NOMO-1 treated with dmso at 0.1 percent for 144 hours (cell line): Measurements from ENCODE around the gene PDGFA.
A peak's percentile ranks its signal among the peaks of the same experiment; 100 is the strongest.

Source experiments
- DNase-seq: peaks from one replicate; lab custom pipeline; 2025; ENCODE audit not compliant: unreplicated experiment; lab: John Stamatoyannopoulos, UW

PDGFA gene

GRCh38 chr7:475425-475728 is 44.3 kb downstream of the PDGFA start:
- no peak for DNase-seq

GRCh38 chr7:474605-475424 is 44.8 kb downstream of the PDGFA start:
- DNase-seq, result no peak

GRCh38 chr7:473870-474604 is 45.6 kb downstream of the PDGFA start:
- DNase-seq, result no peak

GRCh38 chr7:473211-473734 is 46.4 kb downstream of the PDGFA start:
- DNase-seq, result no peak

GRCh38 chr7:472640-472957 is 47.0 kb downstream of the PDGFA start:
- DNase-seq, result no peak

- no peak for DNase-seq
Measured at GRCh38 chr7:471866-472639, 47.6 kb downstream of the PDGFA start.

GRCh38 chr7:471191-471865 is 48.3 kb downstream of the PDGFA start:
- no peak for DNase-seq

- DNase-seq, result no peak
Measured at GRCh38 chr7:469563-469961, 50.1 kb downstream of the PDGFA start.

GRCh38 chr7:468681-469562 is 50.7 kb downstream of the PDGFA start:
- DNase-seq, result peak; percentile 75

- DNase-seq, result no peak
Measured at GRCh38 chr7:467856-468545, 51.6 kb downstream of the PDGFA start.

GRCh38 chr7:467393-467828 is 52.2 kb downstream of the PDGFA start:
- DNase-seq, result no peak

GRCh38 chr7:466465-467191 is 53.0 kb downstream of the PDGFA start:
- no peak for DNase-seq

GRCh38 chr7:465710-466400 is 53.8 kb downstream of the PDGFA start:
- DNase-seq, result no peak

GRCh38 chr7:464454-465401 is 54.9 kb downstream of the PDGFA start:
- no peak for DNase-seq

GRCh38 chr7:463817-464453 is 55.7 kb downstream of the PDGFA start:
- no peak for DNase-seq

GRCh38 chr7:463362-463781 is 56.3 kb downstream of the PDGFA start:
- no peak for DNase-seq
